HG03159 (cell line): ENCODE measurements around the gene TSPAN13.
A peak's percentile ranks its signal among the peaks of the same experiment; 100 is the strongest.

ENCODE experiments used
- ATAC-seq: cut with Tn5 transposase; IDR thresholded peaks from one replicate; pipeline ENCODE4 v1.9.1; 2021; ENCODE audit warnings: mild to moderate bottlenecking, moderate library complexity; ENCODE audit not compliant: unreplicated experiment

Gene TSPAN13

DNA sequence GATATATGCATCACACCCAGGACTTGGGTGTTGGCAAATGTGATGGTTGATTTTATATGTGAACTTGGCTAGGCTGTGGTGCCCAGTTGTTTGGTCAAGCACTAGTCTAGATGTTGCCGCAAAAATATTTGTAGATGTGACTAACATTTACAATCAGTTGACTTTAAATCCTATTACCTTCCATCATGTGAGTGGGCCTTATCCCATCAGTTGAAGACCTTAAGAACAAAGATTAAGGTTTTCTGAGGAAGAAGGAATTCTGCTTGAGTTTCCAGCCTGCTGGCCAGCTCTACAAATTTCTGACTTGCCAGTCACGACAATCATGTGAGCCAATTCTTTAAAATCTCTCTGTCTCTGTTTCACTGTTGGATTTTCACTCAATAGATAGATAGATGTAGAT is 20.3 kb downstream of the TSPAN13 start:
- no peak for ATAC-seq

DNA sequence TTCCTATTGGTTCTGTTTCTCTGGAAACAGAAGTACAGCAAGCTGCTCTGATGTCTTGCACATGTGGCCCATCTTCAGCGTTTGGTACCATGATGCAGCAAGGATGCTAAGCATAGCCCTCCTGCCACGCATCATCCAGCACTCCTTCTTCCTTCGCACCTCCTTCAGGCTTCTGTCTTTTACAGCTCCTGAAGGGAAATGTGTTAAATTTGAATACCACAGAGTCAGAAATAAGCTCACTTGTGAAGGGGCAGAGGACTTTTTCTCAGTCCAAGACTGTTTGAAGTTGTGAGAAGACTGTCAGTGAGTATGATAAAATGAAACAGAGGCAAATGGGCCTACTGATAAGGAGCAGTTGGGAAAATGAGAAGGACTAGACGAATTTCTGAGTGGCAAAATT is 20.7 kb downstream of the TSPAN13 start:
- ATAC-seq = no peak

DNA sequence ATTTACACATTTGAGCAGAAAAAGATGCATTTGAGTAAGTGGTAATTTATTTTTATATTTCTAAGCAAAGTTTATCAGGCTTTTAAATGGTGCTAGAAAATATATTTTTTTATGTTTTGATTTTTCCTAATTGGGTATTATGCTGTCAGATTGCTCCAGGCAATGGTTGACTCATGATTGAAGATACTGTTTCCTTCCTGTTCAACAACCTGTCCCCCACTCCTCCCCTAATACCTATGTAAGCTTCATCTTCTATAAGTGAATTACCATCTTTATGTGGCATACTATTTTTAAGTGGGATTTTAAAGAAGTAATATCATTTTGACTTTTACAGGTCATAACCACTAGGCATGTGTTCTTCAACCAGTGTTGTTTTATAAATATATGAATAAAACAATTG is 21.4 kb downstream of the TSPAN13 start:
- ATAC-seq = no peak

DNA sequence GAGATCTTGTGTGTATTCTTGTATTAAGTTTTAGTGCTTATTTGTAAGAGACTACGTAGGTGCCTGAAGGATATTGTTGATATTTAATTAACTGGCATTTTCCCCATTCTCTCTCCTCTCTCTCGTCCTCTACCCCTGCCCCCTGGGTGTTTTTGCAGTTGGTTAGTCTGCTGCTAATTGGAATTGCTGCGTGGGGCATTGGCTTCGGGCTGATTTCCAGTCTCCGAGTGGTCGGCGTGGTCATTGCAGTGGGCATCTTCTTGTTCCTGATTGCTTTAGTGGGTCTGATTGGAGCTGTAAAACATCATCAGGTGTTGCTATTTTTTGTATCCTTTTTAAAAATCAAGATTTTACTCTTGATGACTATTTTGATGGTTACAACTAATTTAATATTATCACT is 22.5 kb downstream of the TSPAN13 start:
- ATAC-seq = no peak

DNA sequence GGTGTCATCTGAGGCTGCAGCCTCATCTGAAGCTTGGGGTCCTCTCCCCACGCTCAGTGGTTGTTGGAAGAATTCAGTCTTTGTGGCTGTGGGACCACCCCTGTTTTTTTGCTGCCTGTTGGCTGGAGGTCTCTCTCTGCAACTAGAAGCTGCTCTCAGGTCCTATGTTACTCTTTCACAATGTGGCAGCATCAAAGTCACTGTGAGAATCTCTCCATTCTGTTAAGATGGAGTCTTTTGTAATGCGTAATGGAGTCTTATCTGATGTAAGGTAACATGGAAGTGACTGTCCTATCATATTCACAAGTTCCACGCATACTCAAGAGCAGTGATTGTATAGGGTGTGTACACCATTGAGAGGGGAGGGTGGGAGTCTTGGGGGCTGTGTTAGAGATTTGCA is 24.9 kb downstream of the TSPAN13 start:
- no peak for ATAC-seq

DNA sequence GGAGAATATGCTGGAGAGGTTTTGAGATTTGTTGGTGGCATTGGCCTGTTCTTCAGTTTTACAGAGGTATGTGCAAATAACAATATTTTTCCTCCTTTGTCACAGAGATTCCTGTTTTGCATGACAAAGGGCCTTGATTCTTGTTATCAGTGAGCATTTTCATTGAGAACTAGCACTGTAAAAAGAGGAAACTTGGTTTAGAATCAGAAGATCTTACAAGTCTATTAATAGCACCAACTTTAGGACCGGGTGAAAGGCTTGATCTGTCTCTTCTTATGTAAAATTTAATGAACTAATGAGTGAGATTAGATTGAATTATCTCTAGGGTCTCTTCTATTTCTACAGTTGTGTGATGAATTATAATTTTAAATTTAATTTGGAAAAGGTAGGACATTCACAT is 25.5 kb downstream of the TSPAN13 start:
- ATAC-seq = no peak

DNA sequence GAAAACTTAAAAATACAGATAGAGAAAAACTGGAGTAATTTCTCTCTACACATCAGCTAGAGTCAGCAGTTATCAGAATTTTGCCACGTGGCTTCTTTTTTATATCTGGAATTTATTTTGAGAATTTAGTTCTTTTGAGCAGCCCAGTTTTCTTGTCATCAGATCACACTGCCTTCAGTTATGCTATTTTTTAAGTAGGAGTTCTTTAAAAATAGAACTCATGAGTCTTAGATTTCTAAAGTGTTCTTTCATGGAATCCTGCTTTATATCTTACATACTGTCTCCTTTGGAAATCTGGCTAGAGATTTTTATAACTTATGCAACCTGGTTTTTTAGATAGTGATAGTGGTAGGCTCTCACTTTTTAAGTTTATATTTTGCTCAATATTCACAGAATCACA is 27.0 kb downstream of the TSPAN13 start:
- ATAC-seq = no peak

DNA sequence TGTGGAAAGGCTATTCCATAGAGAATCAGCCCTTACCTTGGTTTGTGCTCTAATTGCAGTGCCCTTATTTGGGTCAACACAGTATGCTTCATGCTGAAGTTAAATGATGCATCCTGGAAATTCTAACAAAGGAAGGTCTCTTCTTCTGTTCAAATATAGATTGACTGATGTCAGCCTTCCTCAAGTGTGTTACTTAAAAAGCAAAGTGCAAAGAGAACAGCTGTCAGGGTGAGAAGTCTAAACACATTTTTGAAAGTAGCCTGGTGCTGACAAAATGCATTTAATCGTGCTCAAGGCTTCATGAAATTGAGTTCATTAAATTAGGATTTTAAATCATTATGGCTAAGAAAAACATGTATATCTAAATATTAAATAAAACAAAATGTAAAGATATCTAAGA is 31.8 kb downstream of the TSPAN13 start:
- no peak for ATAC-seq

DNA sequence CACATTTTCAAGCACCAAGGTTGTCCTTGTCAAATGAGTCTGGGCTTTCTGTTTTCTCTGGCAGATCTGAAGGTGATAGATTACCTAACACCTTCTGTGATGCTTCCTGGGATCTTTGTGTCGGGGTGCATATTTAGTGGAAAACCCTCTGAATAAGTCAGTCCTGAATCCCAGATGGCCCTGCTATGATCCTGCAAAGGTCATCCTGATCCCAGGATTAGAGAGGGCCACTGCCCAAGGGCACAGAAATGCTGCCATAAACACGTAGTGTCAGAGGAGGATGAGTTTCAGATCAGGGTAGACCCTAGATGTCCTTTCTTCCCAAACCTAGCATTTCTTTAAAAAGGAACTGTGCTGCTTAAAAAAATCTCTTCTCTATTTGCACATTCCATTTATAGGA is 32.3 kb downstream of the TSPAN13 start:
- no peak for ATAC-seq

DNA sequence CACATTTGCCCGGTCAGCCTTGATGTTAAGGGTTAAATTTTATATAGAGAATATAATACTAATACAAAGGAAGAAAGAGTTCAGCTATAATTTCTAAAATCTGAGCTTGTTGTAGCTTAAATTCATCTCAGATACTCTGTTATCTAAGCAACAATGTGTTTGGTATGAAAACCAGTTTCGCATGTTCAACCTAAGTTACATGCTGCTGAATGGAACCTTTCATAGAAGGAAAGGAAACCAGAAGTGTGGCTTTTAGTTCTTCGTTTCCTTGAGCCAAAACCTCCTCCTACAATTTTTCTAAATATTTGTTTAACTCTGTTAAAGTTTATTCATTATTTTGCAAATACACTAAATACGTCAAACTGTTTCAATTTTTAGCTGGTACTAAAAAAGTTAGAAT is 32.7 kb downstream of the TSPAN13 start:
- ATAC-seq = no peak

DNA sequence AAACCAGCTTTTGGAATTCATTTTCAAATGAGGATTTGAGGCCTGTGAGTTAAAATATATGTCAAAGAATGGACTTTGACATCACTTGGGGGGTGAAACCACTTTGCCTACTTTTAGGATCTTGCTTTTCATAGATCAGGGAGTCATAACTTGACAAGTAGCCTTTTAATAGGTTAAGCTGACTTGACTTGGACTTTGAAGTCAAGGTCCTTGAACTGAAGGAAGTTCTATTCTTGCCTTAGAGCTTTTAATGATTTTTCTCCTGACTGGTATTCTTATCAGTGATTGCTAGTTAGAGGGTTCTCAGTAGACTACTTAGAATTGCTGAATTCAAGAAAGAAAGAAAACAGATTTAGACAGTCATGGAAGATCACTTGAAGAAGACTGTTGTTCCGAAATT is 33.6 kb downstream of the TSPAN13 start:
- no peak for ATAC-seq

DNA sequence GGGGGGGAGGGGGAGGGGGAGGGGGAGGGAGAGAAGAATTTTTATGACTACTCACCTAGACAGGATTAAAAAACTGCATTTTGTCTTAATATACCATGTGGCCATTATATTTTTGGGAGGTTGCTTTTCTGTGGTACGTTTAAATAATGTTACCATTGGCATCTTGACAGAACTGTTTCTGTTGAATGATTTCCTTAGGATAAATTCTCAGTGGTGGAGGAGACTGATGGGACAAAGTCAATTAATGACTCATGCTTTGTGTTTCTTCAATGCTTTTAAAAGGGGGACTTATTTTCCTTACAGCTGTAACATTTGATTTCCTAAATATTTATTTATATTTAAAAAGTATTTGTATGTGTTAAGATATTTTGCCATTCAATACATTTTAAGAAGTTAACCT is 37.5 kb downstream of the TSPAN13 start:
- no peak for ATAC-seq

DNA sequence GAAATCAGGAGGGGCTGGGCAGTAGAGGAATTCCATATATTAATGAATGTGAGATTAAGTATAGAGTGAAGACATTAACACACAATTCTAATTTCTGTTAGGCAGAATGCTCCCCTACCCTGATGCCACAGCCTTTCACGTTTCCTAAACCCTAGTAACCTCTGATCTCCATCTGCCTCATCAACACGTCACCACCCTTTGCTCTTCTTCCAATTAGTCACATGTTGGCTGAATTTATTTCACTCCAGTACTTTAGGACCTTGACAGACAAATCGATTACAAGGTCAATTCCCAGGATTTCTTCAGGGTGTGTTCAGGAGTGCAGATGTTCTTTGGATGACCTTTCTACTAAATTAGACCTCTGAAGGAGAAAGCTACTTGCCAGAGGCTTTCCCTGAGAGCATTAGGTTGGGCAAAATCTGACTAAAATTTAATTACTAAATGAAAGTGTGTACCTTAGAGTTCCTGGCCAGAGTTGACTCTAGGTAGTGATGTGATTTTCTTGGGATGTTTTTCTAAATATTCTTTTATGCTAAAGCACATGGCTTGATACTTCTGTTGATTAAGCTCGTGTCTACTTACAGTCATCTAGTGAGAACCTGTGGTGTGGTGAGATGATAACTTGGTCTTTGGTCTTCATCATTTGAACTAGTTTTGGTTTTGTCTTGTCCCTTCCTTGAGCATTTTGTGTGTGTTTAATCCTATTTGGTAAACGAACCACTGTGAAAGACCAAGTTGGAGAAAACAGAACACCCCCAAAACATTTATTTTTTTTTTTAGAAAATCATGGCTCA is 38.5 kb downstream of the TSPAN13 start:
- ATAC-seq = no peak

DNA sequence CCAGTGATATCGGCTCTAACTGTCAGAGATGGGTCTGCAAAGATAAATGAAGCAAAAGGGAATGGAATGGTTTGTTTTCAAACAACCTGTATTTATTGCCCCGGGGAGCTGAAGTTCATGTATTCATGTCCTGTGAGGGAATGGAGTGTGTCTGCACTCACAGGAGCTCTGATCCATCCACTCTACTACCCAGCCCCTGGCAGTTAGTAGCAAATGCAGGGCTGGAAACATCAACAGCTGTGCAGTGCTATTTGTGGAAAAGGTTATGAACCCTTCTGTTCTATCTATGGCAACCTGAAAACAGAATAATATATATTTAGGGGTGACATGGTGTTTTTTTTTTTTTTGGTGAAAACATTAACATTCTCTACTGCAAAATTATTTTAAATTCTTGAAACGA is 41.4 kb downstream of the TSPAN13 start:
- ATAC-seq = no peak

DNA sequence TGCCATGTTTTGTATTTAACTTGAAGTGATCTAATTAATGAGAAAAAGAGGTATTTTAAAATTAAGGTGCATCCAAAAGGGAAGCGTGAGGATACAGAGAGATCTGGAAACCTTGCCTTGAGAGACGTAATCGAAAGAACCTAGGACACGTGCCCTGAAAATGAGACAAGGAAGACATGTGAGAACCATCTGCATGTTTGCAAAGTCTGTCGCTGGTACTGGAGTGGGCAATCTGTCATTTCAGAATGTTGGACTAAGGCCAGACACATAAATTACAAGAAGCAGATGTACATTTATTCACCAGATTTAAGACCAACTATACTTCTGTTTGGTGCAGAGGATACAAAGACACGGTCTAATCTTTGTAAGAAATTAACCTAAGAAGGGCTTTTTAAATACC is 42.1 kb downstream of the TSPAN13 start:
- no peak for ATAC-seq

DNA sequence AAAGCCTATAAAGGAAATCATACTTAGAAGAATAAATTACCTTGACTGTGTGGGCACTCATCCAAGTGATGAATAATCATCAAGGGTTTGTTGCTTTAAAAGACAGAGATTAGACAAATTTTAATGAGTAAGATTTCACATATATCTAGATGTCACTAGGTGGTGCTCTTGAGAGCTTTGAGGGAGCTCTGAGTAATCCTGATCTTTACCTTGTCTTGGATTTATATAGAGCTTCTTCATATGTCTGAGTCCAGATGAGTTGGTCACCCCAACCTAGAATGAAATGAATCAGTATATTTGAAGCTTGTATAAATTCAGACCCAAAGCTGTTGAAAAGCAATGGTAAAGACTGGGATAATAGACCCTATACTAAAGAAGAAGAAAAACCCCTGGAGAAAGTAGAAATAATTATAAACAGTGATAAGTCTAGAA is 47.6 kb downstream of the TSPAN13 start:
- peak; percentile 86 for ATAC-seq

DNA sequence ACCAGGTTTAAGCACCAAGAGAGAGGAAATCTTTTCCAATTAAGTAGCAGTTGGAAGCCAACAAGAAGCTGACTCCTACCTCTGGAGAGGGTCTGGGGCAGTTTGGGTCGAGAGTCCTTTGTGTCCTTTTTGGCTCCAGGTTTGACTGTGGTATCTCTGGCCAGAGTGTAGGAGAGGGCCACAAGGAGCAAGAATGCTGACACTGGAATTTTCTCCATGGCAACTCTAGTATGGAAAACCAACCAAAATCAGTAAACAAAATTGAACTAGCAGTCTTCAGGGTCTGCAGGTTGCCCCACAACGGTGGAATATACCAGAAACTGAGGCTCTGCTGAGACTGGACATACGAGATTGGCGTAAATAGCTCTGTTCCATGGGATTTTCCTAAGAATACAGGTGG is 48.0 kb downstream of the TSPAN13 start:
- no peak for ATAC-seq

DNA sequence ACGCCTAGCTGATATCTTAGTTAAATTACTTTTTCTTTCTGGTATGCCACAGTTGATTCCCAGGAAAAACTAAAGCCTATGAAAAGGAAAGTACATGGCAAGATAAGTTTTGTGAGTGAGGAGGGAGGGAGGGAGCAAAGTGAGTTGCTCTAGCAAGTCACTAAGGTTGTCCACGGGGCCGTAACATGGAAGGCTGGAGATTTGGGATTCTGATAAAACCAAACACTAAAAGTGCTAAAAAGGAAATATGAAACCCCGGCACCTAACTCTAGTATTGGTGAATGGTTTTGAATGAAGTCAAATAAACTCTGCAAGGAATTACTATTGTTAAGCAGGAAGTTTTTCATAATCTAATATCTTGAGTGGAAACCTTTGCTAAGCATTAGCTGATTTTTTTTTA is 49.6 kb downstream of the TSPAN13 start:
- ATAC-seq = no peak

DNA sequence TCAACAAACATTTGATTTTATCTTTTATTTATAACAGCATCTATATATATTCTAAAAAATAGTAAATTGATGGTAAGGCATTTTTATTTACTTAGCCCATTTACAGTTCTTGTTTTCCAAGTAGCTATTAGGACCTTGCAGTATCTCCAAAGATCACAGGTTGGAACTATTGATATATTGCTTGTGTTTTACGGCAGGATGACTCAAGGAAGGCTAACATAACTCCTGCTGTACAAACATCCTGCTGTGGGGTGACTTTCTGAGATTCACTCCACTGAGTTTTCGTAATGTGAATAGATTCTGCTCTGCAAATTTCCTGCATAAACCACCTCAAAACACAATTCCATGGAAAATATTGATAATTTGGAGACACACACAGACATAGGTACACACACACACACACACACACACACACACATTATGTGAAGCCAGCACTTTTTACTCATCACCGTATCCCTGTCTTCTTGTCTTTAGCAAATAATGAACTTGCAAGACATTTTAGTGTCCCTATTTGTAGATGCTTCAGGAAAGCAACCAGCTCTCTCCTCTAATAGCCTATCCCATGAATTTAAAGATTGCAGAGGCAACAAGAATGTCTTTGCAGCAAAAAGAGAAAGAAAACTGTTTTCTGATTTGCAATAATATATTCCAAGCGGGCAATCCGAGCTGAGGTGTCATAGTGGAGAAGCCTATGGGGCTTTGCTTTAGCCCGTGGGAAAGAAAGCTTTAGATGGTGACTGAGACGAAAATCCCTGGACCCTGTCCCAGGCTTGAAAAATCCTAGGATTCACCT is 50.5 kb downstream of the TSPAN13 start:
- ATAC-seq = no peak

DNA sequence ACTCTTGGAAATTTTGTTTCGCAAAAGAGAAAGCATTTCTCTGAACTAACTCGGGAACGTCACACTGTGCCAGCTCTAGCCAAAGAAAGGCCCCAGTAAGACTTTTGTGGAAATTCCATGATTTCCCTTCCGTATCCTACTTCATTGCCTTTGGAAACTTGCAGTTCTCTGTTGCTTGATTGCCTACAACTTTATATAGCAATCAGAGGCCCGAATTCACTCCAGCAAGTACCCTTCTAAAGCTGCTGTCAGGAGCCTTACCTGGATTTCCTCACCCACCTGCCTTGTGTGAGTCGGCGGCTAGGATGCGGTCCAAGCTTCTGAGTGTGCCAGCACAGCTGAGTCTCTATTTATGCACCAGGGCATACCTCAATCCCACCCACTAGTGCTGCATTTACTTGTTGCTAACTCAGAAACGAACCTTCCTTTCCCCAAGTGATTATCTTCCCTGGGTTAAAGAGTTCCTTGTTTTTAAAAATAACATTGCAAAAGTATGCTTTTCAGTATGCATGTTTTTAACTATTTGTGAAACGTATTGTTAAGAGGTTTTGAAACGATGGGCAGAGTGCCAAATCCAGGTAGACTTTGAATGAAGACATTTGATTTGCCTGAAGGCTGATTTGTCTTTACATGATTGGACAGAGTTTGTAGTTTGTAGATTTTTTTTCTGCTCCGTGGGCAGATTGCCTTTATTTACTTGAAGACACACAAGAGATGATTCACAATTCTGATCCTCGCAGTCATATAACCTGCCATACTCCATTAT is 51.3 kb downstream of the TSPAN13 start, which contains the start of gene AGR2:
Gene AGR2, minus strand, starts transcription at position 326 of the 766 bp plus-strand sequence. CDS start 3,203 bp downstream, outside the sequence.
- ATAC-seq = no peak

DNA sequence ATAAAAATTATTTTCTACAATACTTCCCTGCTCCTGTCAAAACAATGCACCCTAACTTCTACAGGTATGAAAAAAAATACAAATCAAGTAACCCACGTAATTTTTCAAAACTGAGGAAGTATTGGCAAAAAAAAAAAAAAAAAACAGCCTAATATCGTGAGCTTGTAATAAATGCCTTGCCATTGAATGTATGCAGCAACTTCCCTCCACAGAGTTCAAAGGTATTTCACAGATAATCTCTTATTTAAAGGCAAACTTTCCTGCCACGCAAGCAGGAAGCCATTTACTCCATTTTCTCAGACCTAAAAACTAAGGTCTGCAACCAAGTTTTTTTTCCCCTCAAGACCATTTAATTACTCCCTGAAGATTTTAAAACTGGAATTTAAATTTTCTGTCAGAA is 51.9 kb downstream of the TSPAN13 start:
- no peak for ATAC-seq

DNA sequence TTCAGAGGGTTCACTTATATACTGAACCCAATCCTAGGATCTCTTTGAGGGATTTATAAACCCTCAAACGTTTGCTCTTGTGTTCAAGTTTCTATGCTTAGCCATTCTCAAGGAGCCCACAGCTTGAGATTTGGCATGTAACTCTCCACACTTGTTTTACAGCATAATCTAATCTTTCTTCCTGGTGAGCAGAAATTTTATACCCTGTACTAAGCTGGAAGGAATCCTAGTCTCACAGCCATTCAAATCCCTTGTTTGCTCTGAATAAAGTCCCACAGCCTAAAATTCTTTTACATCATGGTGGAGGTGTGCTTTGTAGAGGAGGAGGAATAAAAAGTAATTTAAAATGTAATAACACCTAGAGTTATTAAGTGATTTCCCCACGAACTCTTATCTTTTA is 56.6 kb downstream of the TSPAN13 start:
- ATAC-seq = no peak
